Heart left ventricle (tissue), 16 donors: ENCODE results near the gene ARHGAP24. TPM values are rescaled to one million over a fixed set of nuclear protein-coding genes. Genes with fewer than 3 reads are reported as not detected.

Experiments used
- ATAC-seq, 4 donors: fragments of 200-7000 bp; cut with Tn5 transposase; one replicate each; pipeline ENCODE4 v1.9.1; 2020 to 2022; ENCODE audit warnings: moderate library complexity in 4 of 4, mild to moderate bottlenecking in 3 of 4, moderate number of reproducible peaks in 1 of 4
- DNase-seq, 5 donors: peaks; one replicate each; pipeline ENCODE4 v3.0.0-alpha.2; 2020
- H3K27ac ChIP-seq, 12 donors: fragments of 200-600 bp; sonication (generic) in 4 of 12; one replicate each; pipeline versions ENCODE4 v1.5.0 to v1.8.0; 2016 to 2022; ENCODE audit warnings: mild to moderate bottlenecking in 2 of 12
- H3K27me3 ChIP-seq, 9 donors: fragments of 200-600 bp; sonication (generic) in 2 of 9; one replicate each; pipeline versions ENCODE4 v1.5.1 to v1.8.0; 2016 to 2022; ENCODE audit warnings: mild to moderate bottlenecking in 3 of 9
- H3K36me3 ChIP-seq, 9 donors: fragments of 200-600 bp; sonication (generic) in 2 of 9; one replicate each; pipeline versions ENCODE4 v1.5.0 to v1.8.0; 2018 to 2022; ENCODE audit warnings: mild to moderate bottlenecking in 2 of 9
- H3K4me1 ChIP-seq, 12 donors: fragments of 200-600 bp; sonication (generic) in 4 of 12; one replicate each; pipeline versions ENCODE4 v1.5.0 to v1.8.0; 2016 to 2022; ENCODE audit warnings: mild to moderate bottlenecking in 3 of 12
- H3K4me3 ChIP-seq, 12 donors: fragments of 200-600 bp; sonication (generic) in 4 of 12; one replicate each; pipeline versions ENCODE4 v1.5.0 to v1.8.0; 2017 to 2022; ENCODE audit warnings: mild to moderate bottlenecking in 9 of 12, moderate library complexity in 4 of 12
- H3K9me3 ChIP-seq, 12 donors: fragments of 200-600 bp; sonication (generic) in 4 of 12; one replicate each; pipeline versions ENCODE4 v1.5.0 to v1.8.0; 2016 to 2022; ENCODE audit warnings: mild to moderate bottlenecking in 1 of 12
- CTCF ChIP-seq, 12 donors: fragments of 200-600 bp; sonication (generic) in 4 of 12; IDR thresholded peaks; one replicate each; pipeline versions ENCODE4 v1.5.0 to v1.8.0; 2018 to 2022; ENCODE audit warnings: antibody characterized with exemption in 12 of 12, mild to moderate bottlenecking in 5 of 12
- POLR2A ChIP-seq, 2 donors: fragments of 450-650 bp; IDR thresholded peaks; one replicate each; pipeline ENCODE4 v1.6.1; 2017; ENCODE audit warnings: antibody characterized with exemption in 2 of 2, mild to moderate bottlenecking in 2 of 2, moderate library complexity in 2 of 2
- WGBS, 4 donors: extraction: QIAGEN DNeasy Blood & Tissue Kit in 2 of 4; methylation state at CpG; one replicate each; pipeline versions ENCODE4 v1.1.5 to v1.1.7; 2013 to 2018; 5-methylcytosine and 5-hydroxymethylcytosine counted together
- intact Hi-C, 10 donors: fragments of 100-400 bp; cut with DNase I; formaldehyde crosslinking; loops; one replicate each; pipeline versions ENCODE4 v1.11.1 to v1.14.2; 2022
- polyA plus RNA-seq, 2 donors: library from polyadenylated mRNA; stranded (reverse); fragments of 200-250 nt; gene quantifications; one replicate each; pipeline ENCODE4 v1.2.3, GENCODE V29; 2013
- total RNA-seq, 9 donors: library from RNA; depleted of rRNA in 2 of 9; stranded (reverse); fragments of >200 nt in 2 of 9; fragmentation: NEBNext Ultra II Directional in 3 of 9; extraction: Animal tissue kit (Norgen Biotek cat#: 25700) in 3 of 9; gene quantifications; one replicate each; pipeline versions ENCODE4 v1.1.0 to v1.2.4, GENCODE V29; 2016 to 2023
- donor health status: ischemic (EF 13 %, LVEDD 7.1; RV severe dilation, severe dysfunction).
- donor health status: healthy with polysubstance abuse.
- donor health status: DM: no; HTN: yes; CAD: no.
- donor health status: DM: no; HTN: no; CAD: no.
- donor health status: ischemic (EF 25% LVEDD 6.9; RV normal size, moderate dysfunction).
- donor health status: ischemic (EF 25% LVEDD 5.7; RV mildly dilated, moderate dysfunction).
- donor health status: healthy.
- donor health status: DM: yes; HTN: yes; CAD: no.
- donor health status: ischemic (EF 35%, LVEDD 5.7; RV mildly dilated, moderate dysfunction).
- donor health status: nonischemic (EF 11% LVEDD 7.7; RV severe dilation, severe dysfunction).
- donor health status: DM: yes; HTN: yes; CAD: no.
- donor health status: PGD.
- donor health status: ischemic (EF 29% LVEDD 5.4; RV normal size, mild dysfunction).
- donor health status: nonischemic (EF 23%, LVEDD 6.1; RV moderate dilation, normal function).

The ARHGAP24 gene
- total and polyA plus RNA-seq, 11 donors: 4.5 to 36.9 (median 18.9) TPM

DNA sequence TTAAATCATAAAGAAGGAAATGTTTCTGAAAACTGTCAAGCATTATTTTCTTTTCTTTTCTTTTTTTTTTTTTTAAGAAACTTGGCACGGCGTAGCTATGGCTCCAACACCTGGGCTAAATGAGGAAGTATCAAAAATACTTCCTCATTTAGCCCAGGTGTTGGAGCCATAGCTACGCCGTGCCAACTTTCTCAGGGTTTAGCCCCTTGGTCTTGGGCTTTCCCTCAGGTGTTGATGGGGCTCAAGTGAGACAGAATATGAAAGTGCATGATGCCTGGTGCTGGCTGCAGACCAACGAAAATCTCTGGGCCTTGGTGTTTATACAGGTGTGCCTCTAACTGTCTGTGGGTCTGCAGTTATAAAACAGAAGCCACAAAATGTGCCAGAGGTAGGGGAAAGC, 132.7 kb downstream of the ARHGAP24 start:
- ATAC-seq (no peak), DNase-seq (no peak)
- Histone ChIP-seq H3K4me3 (no peak overlapping the region), H3K27ac (no peak overlapping the region), H3K4me1 (peaks cover 0 to 18% (median 8%) of the 10 kb centered on the region in 12 donors), H3K36me3 (no peaks in the 10 kb centered on the region), H3K27me3 (no peaks in the 10 kb centered on the region), H3K9me3 (no peaks in the 10 kb centered on the region)
- TF ChIP-seq POLR2A (IDR thresholded peaks at IDR 0.05) (no peak), CTCF (IDR thresholded peaks at IDR 0.05) (no peak)
- 76 to 84% (median 79%) methylated on average over 5 of the region's 5 CpGs for WGBS, 4 donors
- intact Hi-C loops: loop anchor here in 1 of 10 donors (10.0 kb wide), 1 partner anchor 137 kb away; no protein-coding TSS in a partner anchor

DNA sequence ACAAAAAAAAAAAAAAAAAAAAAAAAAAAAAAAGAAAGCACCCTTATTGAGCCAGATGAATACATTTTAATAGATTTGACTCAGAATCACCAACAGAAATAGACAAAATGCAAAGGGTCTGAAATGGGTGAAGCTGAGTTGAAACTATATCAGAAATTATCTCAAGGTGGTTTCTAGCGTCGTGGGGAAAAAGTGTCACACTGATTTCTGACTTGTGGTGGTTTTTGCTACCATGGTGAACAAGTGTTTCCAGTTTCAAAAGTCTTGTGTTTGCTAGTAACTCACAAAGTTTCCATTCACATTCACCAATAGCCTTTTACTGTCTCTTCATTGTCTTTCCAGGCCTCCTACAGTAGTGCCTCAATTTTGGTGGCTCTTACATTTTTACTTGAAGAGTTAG, 135.5 kb downstream of the ARHGAP24 start:
- H3K4me3 ChIP-seq: no peak overlapping the region
- H3K36me3 ChIP-seq: no peaks in the 10 kb centered on the region
- H3K4me1 ChIP-seq: no peaks in the 10 kb centered on the region
- DNase-seq (no peak), ATAC-seq (no peak)
- TF ChIP-seq CTCF (IDR thresholded peaks at IDR 0.05) (no peak), POLR2A (IDR thresholded peaks at IDR 0.05) (no peak)
- H3K9me3 ChIP-seq: no peaks in the 10 kb centered on the region
- intact Hi-C loops: no loop called here
- no peak overlapping the region for H3K27ac ChIP-seq
- 91 to 95% (median 94%) methylated on average over 2 of the region's 2 CpGs for WGBS, 4 donors
- H3K27me3 ChIP-seq: no peaks in the 10 kb centered on the region

DNA sequence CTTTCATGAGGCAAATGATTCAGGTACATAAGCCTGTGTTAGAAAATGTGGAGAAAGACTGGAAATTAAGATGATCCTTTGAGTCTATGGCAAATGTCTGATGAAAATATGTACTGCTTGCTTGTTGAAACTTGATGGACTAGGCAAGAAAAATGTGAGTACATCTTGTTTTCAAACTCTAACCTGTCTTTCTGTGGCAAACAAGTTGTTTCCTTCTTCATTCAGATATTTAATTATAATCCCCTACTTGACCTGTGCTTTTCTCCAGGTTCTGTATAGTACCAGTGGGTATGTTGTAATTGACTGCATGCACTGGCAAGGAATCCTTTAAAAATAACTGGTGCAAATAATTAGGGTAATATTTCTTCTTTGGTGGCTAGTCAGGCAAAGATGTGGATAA, 136.7 kb downstream of the ARHGAP24 start:
- no peak overlapping the region for H3K27ac ChIP-seq
- ATAC-seq (no peak), DNase-seq (no peak)
- TF ChIP-seq CTCF (IDR thresholded peaks at IDR 0.05): no peak
- no peak for TF ChIP-seq POLR2A (IDR thresholded peaks at IDR 0.05)
- no peaks in the 10 kb centered on the region for H3K27me3 ChIP-seq
- no peaks in the 10 kb centered on the region for H3K9me3 ChIP-seq
- intact Hi-C loops: no loop called here
- H3K36me3 ChIP-seq: no peaks in the 10 kb centered on the region
- no peaks in the 10 kb centered on the region for H3K4me1 ChIP-seq
- H3K4me3 ChIP-seq: no peak overlapping the region

- no peak overlapping the region for H3K27ac ChIP-seq
- DNase-seq (no peak), ATAC-seq (no peak)
- no peaks in the 10 kb centered on the region for H3K27me3 ChIP-seq
- H3K36me3 ChIP-seq: no peaks in the 10 kb centered on the region
- intact Hi-C loops: no loop called here
- H3K4me1 ChIP-seq: no peaks in the 10 kb centered on the region
- WGBS, 4 donors: 93 to 95% (median 93%) methylated on average over 1 of the region's 1 CpG
- no peak overlapping the region for H3K4me3 ChIP-seq
- TF ChIP-seq CTCF (IDR thresholded peaks at IDR 0.05): no peak
- H3K9me3 ChIP-seq: peaks cover 0 to 7% (median 0%) of the 10 kb centered on the region in 12 donors
Measured at GRCh38 chr4:85613901-85614300, 139.0 kb downstream of the ARHGAP24 start.
